Measurements from ENCODE around the gene ZNF750.

The ZNF750 gene

DNA sequence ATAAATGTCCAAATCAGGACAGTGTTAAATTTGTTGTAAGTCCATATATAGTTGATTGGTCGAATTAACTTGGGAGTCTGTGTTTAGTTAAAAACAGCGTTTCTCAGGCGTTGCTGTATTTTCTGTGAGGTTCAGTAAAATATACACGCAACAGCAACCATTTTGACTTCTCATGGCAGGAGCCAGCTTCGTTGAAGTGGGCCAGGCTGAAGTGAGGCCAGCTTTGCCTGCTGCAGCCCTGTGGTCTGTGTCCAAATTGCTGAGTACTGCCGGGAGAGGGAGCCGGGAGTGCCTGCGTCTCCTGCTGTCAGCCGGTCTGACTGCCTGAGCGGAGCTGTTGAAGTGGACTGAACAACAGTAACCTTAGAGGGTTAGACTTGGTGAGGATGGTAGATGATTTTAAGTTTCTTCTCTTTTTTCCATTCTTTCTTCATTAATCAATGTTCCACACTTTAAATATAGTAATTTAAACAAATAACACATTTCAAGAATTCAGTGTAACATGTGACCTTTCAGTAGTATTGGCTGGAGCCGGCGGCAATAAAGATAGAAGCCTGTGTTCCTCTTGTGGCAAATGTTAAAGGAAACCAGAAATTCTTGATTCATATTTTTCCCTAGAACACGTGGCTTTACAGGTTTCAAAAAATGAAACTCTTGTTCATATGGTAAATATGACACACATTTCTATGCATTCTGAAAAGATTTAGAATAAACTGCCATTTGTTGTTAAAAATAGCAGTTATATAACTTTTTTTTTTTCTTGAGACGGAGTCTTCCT is 37.0 kb upstream of the ZNF750 start:
- H3K27me3 ChIP-seq (ENCODE audit: insufficient read depth, poor library complexity, severe bottlenecking): no peaks in the 10 kb centered on the region
- H3K4me3 ChIP-seq (replicated peaks; ENCODE audit: insufficient read depth, low read length): no peak overlapping the region
- TF ChIP-seq REST (IDR thresholded peaks at IDR 0.05; ENCODE audit: insufficient replicate concordance, low read depth) (no peak), SPI1 (IDR thresholded peaks at IDR 0.05; ENCODE audit: borderline replicate concordance, low read depth) (no peak), POLR2AphosphoS5 (IDR thresholded peaks at IDR 0.05; ENCODE audit: low read depth) (no peak), GABPA (IDR thresholded peaks at IDR 0.05; ENCODE audit: low read depth) (no peak)
- TF ChIP-seq, protein P1, sequence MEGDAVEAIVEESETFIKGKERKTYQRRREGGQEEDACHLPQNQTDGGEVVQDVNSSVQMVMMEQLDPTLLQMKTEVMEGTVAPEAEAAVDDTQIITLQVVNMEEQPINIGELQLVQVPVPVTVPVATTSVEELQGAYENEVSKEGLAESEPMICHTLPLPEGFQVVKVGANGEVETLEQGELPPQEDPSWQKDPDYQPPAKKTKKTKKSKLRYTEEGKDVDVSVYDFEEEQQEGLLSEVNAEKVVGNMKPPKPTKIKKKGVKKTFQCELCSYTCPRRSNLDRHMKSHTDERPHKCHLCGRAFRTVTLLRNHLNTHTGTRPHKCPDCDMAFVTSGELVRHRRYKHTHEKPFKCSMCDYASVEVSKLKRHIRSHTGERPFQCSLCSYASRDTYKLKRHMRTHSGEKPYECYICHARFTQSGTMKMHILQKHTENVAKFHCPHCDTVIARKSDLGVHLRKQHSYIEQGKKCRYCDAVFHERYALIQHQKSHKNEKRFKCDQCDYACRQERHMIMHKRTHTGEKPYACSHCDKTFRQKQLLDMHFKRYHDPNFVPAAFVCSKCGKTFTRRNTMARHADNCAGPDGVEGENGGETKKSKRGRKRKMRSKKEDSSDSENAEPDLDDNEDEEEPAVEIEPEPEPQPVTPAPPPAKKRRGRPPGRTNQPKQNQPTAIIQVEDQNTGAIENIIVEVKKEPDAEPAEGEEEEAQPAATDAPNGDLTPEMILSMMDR (IDR thresholded peaks at IDR 0.05; ENCODE audit: insufficient read depth, low read length): no peak
- peak in 1 of 2 experiments; percentile 9 for DNase-seq (ENCODE audit: low read depth in 1 of 2, low spot score in 1 of 2)
- no peak overlapping the region for H3K27ac ChIP-seq (replicated peaks)

DNA sequence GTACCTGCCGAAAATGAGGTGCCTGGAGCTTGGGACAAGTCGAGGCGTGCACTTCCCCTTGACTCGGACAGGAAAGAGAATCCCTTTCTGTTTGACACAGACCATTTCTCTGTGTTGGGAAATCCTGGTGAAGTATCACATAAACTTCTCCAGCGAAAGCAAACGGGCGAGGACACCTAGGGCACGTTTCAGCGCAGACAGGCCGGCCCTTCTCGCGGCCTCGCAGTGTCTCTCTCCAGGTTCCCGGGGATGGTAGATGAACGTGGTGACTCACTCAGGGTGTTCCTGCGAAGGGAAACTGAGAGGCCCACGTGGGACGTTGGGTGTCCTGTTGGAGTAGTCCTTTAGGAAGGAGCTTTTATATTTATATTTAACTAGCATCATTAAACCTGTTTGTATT is 36.3 kb upstream of the ZNF750 start:
- H3K27ac ChIP-seq (replicated peaks): no peak overlapping the region; the same call in 1 of the 2 replicates
- DNase-seq (ENCODE audit: low read depth in 1 of 2, low spot score in 1 of 2): peak in 1 of 2 experiments; percentile 24

DNA sequence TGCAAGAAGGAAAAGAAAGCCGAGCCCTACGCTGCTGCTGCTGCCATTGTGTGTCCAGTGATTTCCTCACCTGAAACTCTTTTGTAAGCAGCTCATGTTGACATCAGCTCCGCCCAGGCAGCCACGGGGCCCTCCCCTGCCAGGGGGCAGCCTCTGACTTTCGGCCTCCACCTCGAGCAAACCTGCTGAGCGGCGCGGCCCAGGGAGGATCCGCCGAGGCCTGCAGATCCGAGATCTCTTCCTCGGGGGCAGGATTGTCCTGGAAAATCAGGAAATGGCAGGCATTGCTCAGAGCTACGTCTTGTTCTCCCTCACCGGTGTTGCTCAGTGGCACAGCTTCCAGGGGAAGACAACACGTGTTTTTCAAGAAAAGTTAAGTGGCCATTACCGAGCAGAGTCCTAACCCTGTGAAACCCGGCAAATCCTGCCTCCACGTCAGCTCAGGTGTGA is 35.6 kb upstream of the ZNF750 start:
- TF ChIP-seq SPI1 (IDR thresholded peaks at IDR 0.05; ENCODE audit: borderline replicate concordance, low read depth) (no peak), POLR2AphosphoS5 (IDR thresholded peaks at IDR 0.05; ENCODE audit: low read depth) (no peak)
- TF ChIP-seq, protein P1 (IDR thresholded peaks at IDR 0.05; ENCODE audit: insufficient read depth, low read length): no peak
- no peaks in the 10 kb centered on the region for H3K27me3 ChIP-seq (ENCODE audit: insufficient read depth, poor library complexity, severe bottlenecking)
- peak in 1 of 2 experiments; percentile 50 for DNase-seq (ENCODE audit: low read depth in 1 of 2, low spot score in 1 of 2)
- H3K27ac ChIP-seq (replicated peaks): peak overlapping the region; percentile 31
- no peak overlapping the region for H3K4me3 ChIP-seq (replicated peaks; ENCODE audit: insufficient read depth, low read length)

More for the DNA sequence above, 36.3 kb upstream of the ZNF750 start:
- Histone ChIP-seq H3K4me3 (replicated peaks; ENCODE audit: insufficient read depth, low read length) (no peak overlapping the region), H3K27me3 (ENCODE audit: insufficient read depth, poor library complexity, severe bottlenecking) (no peaks in the 10 kb centered on the region)
- no peak for TF ChIP-seq GABPA (IDR thresholded peaks at IDR 0.05; ENCODE audit: low read depth)
- no peak for TF ChIP-seq SPI1 (IDR thresholded peaks at IDR 0.05; ENCODE audit: borderline replicate concordance, low read depth)
- TF ChIP-seq, protein P1 (IDR thresholded peaks at IDR 0.05; ENCODE audit: insufficient read depth, low read length): no peak
- TF ChIP-seq POLR2AphosphoS5 (IDR thresholded peaks at IDR 0.05; ENCODE audit: low read depth): no peak

GRCh38 chr17:82874011-82874835 is 34.4 kb upstream of the ZNF750 start:
- Histone ChIP-seq H3K27ac (replicated peaks) (peak overlapping the region; percentile 18), H3K27me3 (ENCODE audit: insufficient read depth, poor library complexity, severe bottlenecking) (no peaks in the 10 kb centered on the region), H3K4me3 (replicated peaks; ENCODE audit: insufficient read depth, low read length) (no peak overlapping the region)
- DNase-seq (ENCODE audit: low read depth in 1 of 2, low spot score in 1 of 2): no peak
- TF ChIP-seq POLR2AphosphoS5 (IDR thresholded peaks at IDR 0.05; ENCODE audit: low read depth): no peak
- TF ChIP-seq, protein P1 (IDR thresholded peaks at IDR 0.05; ENCODE audit: insufficient read depth, low read length): no peak
- TF ChIP-seq REST (IDR thresholded peaks at IDR 0.05; ENCODE audit: insufficient replicate concordance, low read depth): no peak
- no peak for TF ChIP-seq GABPA (IDR thresholded peaks at IDR 0.05; ENCODE audit: low read depth)
- no peak for TF ChIP-seq SPI1 (IDR thresholded peaks at IDR 0.05; ENCODE audit: borderline replicate concordance, low read depth)

Data from HL-60 (cell line).